Thyroid gland (tissue), 4 donors: Measurements from ENCODE around the gene ZNF350. TPM values are rescaled to one million over a fixed set of nuclear protein-coding genes. Genes with fewer than 3 reads are reported as not detected.

Source experiments
- DNase-seq, 2 donors: peaks; one replicate each; pipeline ENCODE4 v3.0.0-alpha.2; 2019
- H3K27ac ChIP-seq, 3 donors: fragments of 200-600 bp; sonication (generic); 1 replicate in 2 of 3; 2 replicates in 1 of 3; pipeline ENCODE4 v1.5.1; 2016 to 2019; ENCODE audit warnings: mild to moderate bottlenecking in 1 of 3, moderate library complexity in 1 of 3
- H3K27me3 ChIP-seq: fragments of 200-600 bp; sonication (generic); one replicate; pipeline ENCODE4 v1.5.1; 2019
- H3K36me3 ChIP-seq, 2 donors: fragments of 200-600 bp; sonication (generic); one replicate each; pipeline ENCODE4 v1.5.1; 2016 to 2019
- H3K4me1 ChIP-seq, 2 donors: fragments of 200-600 bp; sonication (generic); one replicate each; pipeline ENCODE4 v1.5.1; 2017 to 2019
- H3K4me3 ChIP-seq, 3 donors: fragments of 200-600 bp; sonication (generic); replicated peaks in 1 of 3; 1 replicate in 2 of 3; 2 replicates in 1 of 3; pipeline ENCODE4 v1.5.1; 2016; ENCODE audit warnings: mild to moderate bottlenecking in 1 of 3
- H3K9me3 ChIP-seq: fragments of 200-600 bp; sonication (generic); one replicate; pipeline ENCODE4 v1.5.1; 2017
- POLR2A ChIP-seq, 2 donors: fragments of 450-650 bp; IDR thresholded peaks; one replicate each; pipeline ENCODE4 v1.6.1; 2017; ENCODE audit warnings: antibody characterized with exemption in 2 of 2, mild to moderate bottlenecking in 2 of 2, moderate library complexity in 1 of 2
- WGBS, 2 donors: methylation state at CpG; one replicate each; pipeline ENCODE4 v1.1.5; 2017; 5-methylcytosine and 5-hydroxymethylcytosine counted together
- intact Hi-C: fragments of 100-400 bp; cut with DNase I; formaldehyde crosslinking; loops from one replicate; pipeline ENCODE4 v1.15.1; 2023
- total RNA-seq, 4 donors: library from RNA; depleted of rRNA; stranded (reverse); fragments of >200 nt; gene quantifications; one replicate each; pipeline ENCODE4 v1.2.3, GENCODE V29; 2016
- TF ChIP-seq, protein P1 (sequence below), 6 experiments: fragments of 200-600 bp in 3 of 6; fragments of 450-650 bp in 3 of 6; sonication (generic) in 3 of 6; IDR thresholded peaks; one replicate each; pipeline ENCODE4 v1.5.1; 2016 to 2019; ENCODE audit warnings: antibody characterized with exemption in 6 of 6, mild to moderate bottlenecking in 2 of 6, inconsistent platforms in 1 of 6, moderate library complexity in 1 of 6

ZNF350 gene
- total RNA-seq, 4 donors from 2014 or later = 12.0 to 27.4 (median 16.4) TPM

DNA sequence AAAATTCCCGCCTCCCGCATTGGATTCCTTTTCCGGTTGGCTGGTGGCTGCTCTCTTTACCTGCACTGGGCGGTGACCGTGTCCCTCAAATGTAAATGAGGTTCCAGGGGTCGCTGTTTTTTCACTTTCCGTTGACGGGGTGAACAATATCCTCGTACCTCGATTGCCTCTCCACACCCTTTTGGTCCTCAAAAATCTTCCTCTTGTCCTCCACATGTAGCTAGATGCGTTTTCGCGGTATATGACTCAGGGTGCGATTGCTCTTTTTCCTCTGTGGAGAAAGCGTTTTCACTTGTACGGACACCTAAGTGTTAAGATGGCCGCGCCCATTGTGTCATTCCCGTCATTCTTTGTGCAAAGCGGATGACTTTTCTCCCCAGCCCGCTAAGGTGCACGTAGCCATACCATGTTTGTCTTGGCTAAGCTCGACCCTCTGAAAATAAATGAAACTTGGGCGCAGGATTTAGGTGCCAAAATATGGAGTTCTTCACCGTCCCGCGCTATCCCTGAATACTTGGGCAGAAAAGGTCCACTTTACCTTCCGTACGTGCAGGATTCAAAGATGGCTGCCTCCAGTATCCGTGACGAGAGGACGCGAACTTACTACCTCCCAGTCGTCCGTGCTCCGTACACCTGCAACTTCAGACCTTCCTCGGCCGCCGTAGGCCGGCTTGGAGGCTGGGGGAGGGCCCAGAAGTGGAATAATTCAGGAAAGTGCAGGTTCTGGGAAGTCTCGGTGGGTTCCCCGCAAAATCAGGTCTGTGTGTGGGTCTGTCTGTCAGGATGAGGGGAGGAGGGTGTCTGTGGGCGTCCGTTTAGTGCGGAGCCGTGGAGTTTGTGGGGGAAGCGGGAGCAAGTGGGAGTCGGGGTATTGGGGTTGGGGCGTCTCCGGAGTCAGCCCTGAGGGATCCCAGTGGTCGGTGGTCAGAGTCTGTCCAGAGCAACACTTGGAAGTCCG lies 59.6 kb downstream of the ZNF350 start, which contains the start of gene ZNF613:
ZNF613 (plus strand) TSS at position 689 of the 958 bp plus-strand sequence. CDS start 8,749 bp downstream, outside the sequence.
- peak within 1 kb of the TSS; percentile 90 to 93 (median 92) for H3K27ac ChIP-seq
- no peaks in the 10 kb centered on the region for H3K27me3 ChIP-seq
- H3K4me1 ChIP-seq = peaks cover 0 to 14% of the 10 kb centered on the region in 2 donors
- H3K4me3 ChIP-seq = peak within 1 kb of the TSS; percentile 49 to 97 (median 81)
- 0 to 1% methylated on average over 42 to 49 of the region's 52 CpGs for WGBS, 2 donors
- H3K9me3 ChIP-seq = no peaks in the 10 kb centered on the region
- peak in 1 of 2 donors; percentile 16 for TF ChIP-seq POLR2A (IDR thresholded peaks at IDR 0.05)
- TF ChIP-seq, protein P1, sequence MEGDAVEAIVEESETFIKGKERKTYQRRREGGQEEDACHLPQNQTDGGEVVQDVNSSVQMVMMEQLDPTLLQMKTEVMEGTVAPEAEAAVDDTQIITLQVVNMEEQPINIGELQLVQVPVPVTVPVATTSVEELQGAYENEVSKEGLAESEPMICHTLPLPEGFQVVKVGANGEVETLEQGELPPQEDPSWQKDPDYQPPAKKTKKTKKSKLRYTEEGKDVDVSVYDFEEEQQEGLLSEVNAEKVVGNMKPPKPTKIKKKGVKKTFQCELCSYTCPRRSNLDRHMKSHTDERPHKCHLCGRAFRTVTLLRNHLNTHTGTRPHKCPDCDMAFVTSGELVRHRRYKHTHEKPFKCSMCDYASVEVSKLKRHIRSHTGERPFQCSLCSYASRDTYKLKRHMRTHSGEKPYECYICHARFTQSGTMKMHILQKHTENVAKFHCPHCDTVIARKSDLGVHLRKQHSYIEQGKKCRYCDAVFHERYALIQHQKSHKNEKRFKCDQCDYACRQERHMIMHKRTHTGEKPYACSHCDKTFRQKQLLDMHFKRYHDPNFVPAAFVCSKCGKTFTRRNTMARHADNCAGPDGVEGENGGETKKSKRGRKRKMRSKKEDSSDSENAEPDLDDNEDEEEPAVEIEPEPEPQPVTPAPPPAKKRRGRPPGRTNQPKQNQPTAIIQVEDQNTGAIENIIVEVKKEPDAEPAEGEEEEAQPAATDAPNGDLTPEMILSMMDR (IDR thresholded peaks at IDR 0.05) = peak in 3 of 6 experiments; percentile 28 to 44 (median 30)
- peak; percentile 91 to 92 for DNase-seq
- peaks cover 0 to 4% of the 10 kb centered on the region in 2 donors for H3K36me3 ChIP-seq
- intact Hi-C loops = no loop called here

DNA sequence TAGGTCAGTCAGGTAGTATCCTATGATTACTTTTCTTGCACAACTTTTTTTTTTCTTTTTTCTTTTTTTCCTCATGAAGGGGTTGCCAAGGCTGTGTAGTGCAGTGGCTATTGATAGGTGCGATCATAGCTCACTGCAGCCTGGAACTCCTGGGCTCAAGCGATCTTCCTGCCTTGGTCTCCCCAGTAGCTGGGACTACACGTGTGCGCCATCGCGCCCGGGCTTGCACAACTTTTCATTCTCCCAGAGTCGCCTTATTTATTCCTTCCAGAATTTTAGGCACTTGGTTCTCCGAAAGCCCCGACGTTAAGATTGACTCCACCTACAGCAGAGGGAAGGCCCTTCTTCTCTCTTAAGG lies 60.2 kb downstream of the ZNF350 start:
- Histone ChIP-seq H3K9me3 (no peaks in the 10 kb centered on the region), H3K27me3 (no peaks in the 10 kb centered on the region), H3K36me3 (peaks cover 0 to 4% of the 10 kb centered on the region in 2 donors), H3K4me1 (peaks cover 0 to 14% of the 10 kb centered on the region in 2 donors), H3K27ac (peak overlapping the region; percentile 90 to 93 (median 92)), H3K4me3 (peak overlapping the region; percentile 49 to 97 (median 81))
- TF ChIP-seq POLR2A (IDR thresholded peaks at IDR 0.05) = no peak
- TF ChIP-seq, protein P1 (IDR thresholded peaks at IDR 0.05) = no peak
- intact Hi-C loops = no loop called here
- no peak for DNase-seq
- WGBS, 2 donors = 22 to 24% methylated on average over 11 of the region's 11 CpGs

DNA sequence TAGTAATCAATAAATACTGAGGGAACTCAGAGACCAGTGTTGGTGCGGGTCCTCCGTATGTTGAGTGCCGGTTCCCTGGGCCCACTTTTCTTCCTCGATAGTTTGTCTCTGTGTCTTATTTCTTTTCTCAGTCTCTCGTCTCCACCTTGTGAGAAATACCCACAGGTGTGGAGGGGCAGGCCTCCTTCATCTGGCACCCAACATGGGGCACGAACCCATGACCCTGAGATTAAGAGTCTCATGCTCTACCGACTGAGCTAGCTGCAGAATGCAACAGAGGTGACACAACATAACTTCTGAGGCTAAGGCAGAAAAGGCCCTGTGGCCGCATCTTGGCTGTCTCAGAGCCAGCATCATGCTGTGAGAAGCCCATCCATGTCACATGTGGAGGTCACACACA lies 64.7 kb downstream of the ZNF350 start:
- Histone ChIP-seq H3K27ac (no peak overlapping the region), H3K4me1 (peaks cover 0 to 4% of the 10 kb centered on the region in 2 donors), H3K4me3 (no peak overlapping the region), H3K27me3 (no peaks in the 10 kb centered on the region), H3K9me3 (no peaks in the 10 kb centered on the region), H3K36me3 (no peaks in the 10 kb centered on the region)
- intact Hi-C loops = no loop called here
- WGBS, 2 donors = 89 to 91% methylated on average over 8 of the region's 8 CpGs
- DNase-seq = no peak
- TF ChIP-seq, protein P1 (IDR thresholded peaks at IDR 0.05) = no peak
- no peak for TF ChIP-seq POLR2A (IDR thresholded peaks at IDR 0.05)

DNA sequence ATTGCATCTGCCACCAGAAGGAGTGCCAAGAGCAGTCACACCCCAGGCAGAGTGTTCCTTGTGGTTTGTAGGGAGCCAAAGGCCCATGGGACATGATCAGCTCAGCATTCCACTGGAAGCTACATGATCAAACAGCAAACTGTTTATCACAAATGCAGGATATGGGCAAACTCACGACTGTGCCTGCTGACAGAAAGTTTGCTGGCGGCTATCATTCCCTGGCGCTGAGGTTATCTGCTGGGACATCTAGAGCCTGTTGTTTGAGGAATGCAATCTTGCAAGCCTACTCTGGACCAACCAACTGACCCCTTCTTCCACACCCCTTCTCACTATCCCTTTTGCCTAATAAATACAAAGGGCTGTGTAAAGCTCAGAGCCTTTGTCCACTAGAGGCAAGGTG lies 67.0 kb downstream of the ZNF350 start:
- DNase-seq = no peak
- Histone ChIP-seq H3K9me3 (no peaks in the 10 kb centered on the region), H3K27ac (no peak overlapping the region), H3K4me3 (no peak overlapping the region), H3K36me3 (no peaks in the 10 kb centered on the region), H3K27me3 (no peaks in the 10 kb centered on the region), H3K4me1 (no peaks in the 10 kb centered on the region)
- intact Hi-C loops = no loop called here
- WGBS, 2 donors = 74 to 86% methylated on average over 3 of the region's 3 CpGs
- no peak for TF ChIP-seq POLR2A (IDR thresholded peaks at IDR 0.05)
- TF ChIP-seq, protein P1 (IDR thresholded peaks at IDR 0.05) = no peak

DNA sequence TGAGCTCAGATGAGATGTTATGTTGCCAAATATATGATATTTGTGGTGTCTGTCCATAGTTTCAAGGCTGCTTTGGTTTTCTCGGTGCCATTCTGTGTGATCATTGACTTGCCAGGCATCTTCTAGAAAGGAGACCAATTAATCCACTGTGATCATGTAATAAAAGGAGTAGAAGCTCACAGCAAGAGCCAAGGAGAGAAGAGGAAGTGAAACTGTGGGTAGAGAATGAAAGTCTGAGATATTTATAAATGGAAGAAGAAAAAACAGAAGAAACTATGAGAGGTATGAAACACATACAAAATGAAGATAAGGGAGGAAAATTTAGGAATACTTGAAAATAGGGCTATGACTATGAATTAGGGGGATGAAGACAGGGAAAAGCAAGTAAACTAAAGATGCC lies 70.5 kb downstream of the ZNF350 start:
- intact Hi-C loops = no loop called here
- Histone ChIP-seq H3K27ac (no peak overlapping the region), H3K27me3 (no peaks in the 10 kb centered on the region), H3K4me1 (no peaks in the 10 kb centered on the region), H3K9me3 (no peaks in the 10 kb centered on the region), H3K4me3 (no peak overlapping the region), H3K36me3 (no peaks in the 10 kb centered on the region)
- DNase-seq = no peak
- WGBS, 2 donors = 91 to 95% methylated on average over 1 of the region's 1 CpG
- TF ChIP-seq, protein P1 (IDR thresholded peaks at IDR 0.05) = no peak
- TF ChIP-seq POLR2A (IDR thresholded peaks at IDR 0.05) = no peak
